ENCODE results near the gene IGBP1. TPM values are rescaled to one million over a fixed set of nuclear protein-coding genes. Genes with fewer than 3 reads are reported as not detected.
"Not testable (repeated sequence)": the region's sequence is repeated elsewhere in the genome, so short reads cannot be mapped to it uniquely, and the experiment has no call there.

Gene IGBP1
- total RNA-seq, 2 experiments from 2014 or later, result 43.1 to 46.2 TPM

DNA sequence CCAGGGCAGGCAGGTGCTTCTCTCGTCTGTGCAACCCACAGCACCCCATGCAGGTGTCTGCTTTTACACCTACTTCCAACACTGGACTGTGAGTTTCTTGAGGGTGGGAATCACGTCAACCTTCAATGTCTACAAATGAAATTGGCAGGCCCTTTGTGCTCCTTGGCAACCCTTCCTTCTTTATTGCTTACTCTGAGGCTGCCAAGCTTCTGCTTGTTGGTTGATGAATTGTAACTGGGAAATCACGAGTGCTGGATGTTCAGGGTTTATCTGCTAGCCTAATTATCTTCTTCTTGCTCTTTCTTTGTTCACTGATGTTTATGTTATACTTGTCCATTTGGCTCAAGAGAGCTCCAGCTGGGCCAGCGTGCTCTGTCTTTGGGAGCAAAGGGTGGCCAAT lies 41.5 kb downstream of the IGBP1 start:
- no peak overlapping the region for H3K27ac Mint-ChIP-seq
- ATAC-seq (no peak), DNase-seq (no peak)
- no peaks in the 10 kb centered on the region for H3K27me3 Mint-ChIP-seq
- H3K36me3 Mint-ChIP-seq, result no peaks in the 10 kb centered on the region
- no peaks in the 10 kb centered on the region for H3K9me3 Mint-ChIP-seq (ENCODE audit: low read depth)
- H3K4me1 Mint-ChIP-seq, result peaks cover 27% of the 10 kb centered on the region
- no peak overlapping the region for H3K4me3 Mint-ChIP-seq
- CTCF ChIA-PET, result no interaction called here

DNA sequence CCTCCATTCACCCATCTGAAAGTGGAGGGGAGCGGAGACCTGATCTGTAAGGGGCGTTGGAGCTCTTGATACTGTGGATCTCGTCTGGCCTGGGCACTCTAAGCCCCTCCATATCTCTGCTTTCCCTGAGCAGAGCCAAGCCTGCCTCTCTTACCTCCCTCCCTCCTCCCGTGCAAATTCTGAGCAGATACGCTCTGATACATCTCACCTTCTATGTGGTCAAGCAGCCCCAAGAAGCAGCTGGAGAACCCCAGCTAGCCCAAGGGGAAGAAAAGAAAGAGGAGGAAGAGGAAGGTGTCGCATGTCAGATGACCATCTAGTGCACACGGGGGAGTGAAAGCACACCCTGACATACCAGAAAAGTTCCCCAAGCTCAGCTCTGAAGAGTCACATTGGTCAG lies 42.1 kb downstream of the IGBP1 start:
- no peak for ATAC-seq
- CTCF ChIA-PET, result no interaction called here
- H3K9me3 Mint-ChIP-seq (ENCODE audit: low read depth), result no peaks in the 10 kb centered on the region
- peaks cover 27% of the 10 kb centered on the region for H3K4me1 Mint-ChIP-seq
- no peak overlapping the region for H3K4me3 Mint-ChIP-seq
- no peaks in the 10 kb centered on the region for H3K27me3 Mint-ChIP-seq
- H3K36me3 Mint-ChIP-seq, result no peaks in the 10 kb centered on the region
- H3K27ac Mint-ChIP-seq, result no peak overlapping the region
- DNase-seq, result no peak

DNA sequence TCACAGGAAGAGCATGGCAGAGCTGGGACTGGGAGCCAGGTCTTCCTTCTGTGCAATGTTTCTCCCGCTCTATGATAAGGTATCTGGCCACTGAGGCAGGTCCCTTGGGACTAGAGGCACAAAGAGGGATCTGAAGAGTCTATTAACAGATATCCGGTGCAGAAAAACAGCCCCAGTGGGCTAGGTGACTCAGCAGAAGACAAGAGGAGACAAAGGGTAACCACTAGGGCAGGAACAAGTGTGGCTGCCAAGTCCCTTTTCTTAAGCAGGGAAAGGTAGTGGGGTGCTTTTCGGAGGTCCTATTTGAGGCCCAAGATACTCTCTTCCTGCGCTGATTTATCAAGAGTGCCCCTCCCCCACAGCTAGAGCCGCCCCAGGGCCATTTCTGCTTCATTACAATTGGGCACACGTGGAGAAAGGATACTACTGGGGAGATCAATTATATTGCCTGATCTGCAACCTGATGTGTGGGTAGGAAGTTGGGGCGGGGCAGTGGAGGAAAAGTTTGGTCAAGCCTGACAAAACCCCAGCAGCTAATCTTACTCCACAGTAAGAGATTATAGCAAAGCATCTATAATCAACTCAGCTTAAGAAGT lies 43.8 kb downstream of the IGBP1 start, which contains the start of gene DGAT2L6:
Gene DGAT2L6, plus strand, starts transcription at position 546 of the 596 bp plus-strand sequence. CDS start 100 bp downstream, outside the sequence.
- peak within 1 kb of the TSS; percentile 46 for H3K27ac Mint-ChIP-seq
- peaks cover 3% of the 10 kb centered on the region for H3K27me3 Mint-ChIP-seq
- CTCF ChIA-PET, result interaction anchor here (0.5 to 1.0 kb wide), 2 partner anchors 44 to 61 kb away, joined by 3 read pairs; partner anchors contain the start of gene IGBP1
- peaks cover 27% of the 10 kb centered on the region for H3K4me1 Mint-ChIP-seq
- no peak within 1 kb of the TSS for H3K4me3 Mint-ChIP-seq
- no peaks in the 10 kb centered on the region for H3K36me3 Mint-ChIP-seq
- ATAC-seq (peak; percentile 49), DNase-seq (peak; percentile 41)
- no peaks in the 10 kb centered on the region for H3K9me3 Mint-ChIP-seq (ENCODE audit: low read depth)

DNA sequence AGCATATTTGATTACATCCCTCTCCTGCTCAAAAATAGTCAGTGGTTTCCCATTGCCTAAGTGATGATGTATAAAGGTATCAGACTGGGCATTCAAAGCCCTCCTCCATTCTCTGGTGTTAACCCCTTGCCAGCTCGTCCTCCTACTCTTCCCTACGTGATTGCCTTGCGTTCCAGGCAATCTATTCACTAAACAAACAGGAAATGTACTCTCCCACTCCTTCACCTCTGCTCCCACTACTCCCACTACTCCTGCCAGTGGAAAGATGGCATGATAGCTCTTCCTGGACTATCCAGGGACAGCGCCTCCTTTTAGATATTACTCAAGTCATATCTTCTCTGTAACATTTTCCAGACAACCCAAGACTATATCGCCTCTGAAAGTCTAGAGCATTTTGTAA lies 49.8 kb downstream of the IGBP1 start:
- no peak for DNase-seq
- H3K27ac Mint-ChIP-seq, result no peak overlapping the region
- no peaks in the 10 kb centered on the region for H3K36me3 Mint-ChIP-seq
- CTCF ChIA-PET, result no interaction called here
- no peak overlapping the region for H3K4me3 Mint-ChIP-seq
- peaks cover 17% of the 10 kb centered on the region for H3K27me3 Mint-ChIP-seq
- peaks cover 8% of the 10 kb centered on the region for H3K4me1 Mint-ChIP-seq
- no peak for ATAC-seq
- H3K9me3 Mint-ChIP-seq (ENCODE audit: low read depth), result no peaks in the 10 kb centered on the region

DNA sequence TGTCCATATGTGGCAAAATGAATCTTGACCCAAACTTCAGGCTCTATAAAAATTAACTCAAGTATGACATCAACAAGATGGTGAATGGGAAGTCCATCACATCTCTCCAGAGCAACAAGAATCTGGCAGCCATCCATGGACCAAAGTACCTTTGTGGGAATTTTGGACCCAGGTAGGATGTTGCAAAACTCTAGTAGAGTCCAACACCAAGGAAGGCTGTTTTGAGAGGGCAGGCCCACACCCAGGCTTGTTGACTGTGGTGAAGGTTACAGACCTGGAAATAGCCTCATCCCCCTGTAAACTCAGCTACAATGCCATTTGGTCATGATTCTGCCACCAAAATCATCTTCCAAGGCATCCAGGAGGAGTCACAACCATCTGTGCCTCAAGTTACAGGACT lies 57.0 kb downstream of the IGBP1 start:
- Mint-ChIP-seq H3K27ac (no peak overlapping the region), H3K9me3 (ENCODE audit: low read depth) (no peaks in the 10 kb centered on the region), H3K4me1 (no peaks in the 10 kb centered on the region), H3K27me3 (peaks cover 27% of the 10 kb centered on the region), H3K4me3 (no peak overlapping the region), H3K36me3 (no peaks in the 10 kb centered on the region)
- no peak for DNase-seq
- no peak for ATAC-seq
- CTCF ChIA-PET, result no interaction called here

DNA sequence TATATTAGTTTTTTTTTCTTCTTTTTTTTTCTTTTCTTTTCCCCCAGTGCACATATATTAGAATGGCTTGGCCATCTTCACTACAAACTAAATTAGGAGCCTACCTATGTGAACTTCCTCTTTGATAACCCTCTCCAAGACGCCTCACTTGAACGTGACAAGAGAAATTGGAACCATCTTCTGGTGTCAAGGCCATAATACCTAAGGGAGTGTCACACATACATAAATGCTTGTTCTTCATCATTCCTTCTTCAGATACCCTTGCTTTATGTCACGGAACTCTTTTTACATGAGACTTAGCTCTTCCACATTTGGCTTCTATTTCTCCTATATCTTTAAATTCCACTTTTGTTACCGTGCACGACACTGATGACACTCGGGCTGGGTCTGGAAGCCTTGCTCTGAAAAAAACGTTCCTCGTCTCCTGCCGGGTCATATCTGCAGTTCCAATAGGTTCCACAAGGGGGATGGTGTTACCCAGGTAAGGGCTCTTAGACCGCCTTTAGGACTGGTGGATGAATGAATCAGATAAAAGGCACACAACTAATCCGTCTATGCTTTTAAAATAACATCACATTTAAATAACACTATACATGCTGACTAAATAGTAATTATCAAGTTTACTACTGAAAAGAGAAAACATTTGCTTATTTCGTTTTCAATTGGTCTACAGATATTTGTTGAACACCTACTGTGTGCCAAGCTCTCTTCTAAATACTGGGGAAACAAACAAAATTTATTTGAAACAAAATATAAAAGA lies 63.9 kb downstream of the IGBP1 start:
- Mint-ChIP-seq H3K4me1 (peaks cover 7% of the 10 kb centered on the region), H3K27ac (no peak overlapping the region), H3K9me3 (ENCODE audit: low read depth) (no peaks in the 10 kb centered on the region), H3K27me3 (peaks cover 17% of the 10 kb centered on the region), H3K4me3 (no peak overlapping the region), H3K36me3 (no peaks in the 10 kb centered on the region)
- ATAC-seq (peak; percentile 74), DNase-seq (peak; percentile 70)
- CTCF ChIA-PET, result interaction anchor here (1.5 kb wide), 1 partner anchor 235 kb away, joined by 3 read pairs; no protein-coding TSS in a partner anchor

DNA sequence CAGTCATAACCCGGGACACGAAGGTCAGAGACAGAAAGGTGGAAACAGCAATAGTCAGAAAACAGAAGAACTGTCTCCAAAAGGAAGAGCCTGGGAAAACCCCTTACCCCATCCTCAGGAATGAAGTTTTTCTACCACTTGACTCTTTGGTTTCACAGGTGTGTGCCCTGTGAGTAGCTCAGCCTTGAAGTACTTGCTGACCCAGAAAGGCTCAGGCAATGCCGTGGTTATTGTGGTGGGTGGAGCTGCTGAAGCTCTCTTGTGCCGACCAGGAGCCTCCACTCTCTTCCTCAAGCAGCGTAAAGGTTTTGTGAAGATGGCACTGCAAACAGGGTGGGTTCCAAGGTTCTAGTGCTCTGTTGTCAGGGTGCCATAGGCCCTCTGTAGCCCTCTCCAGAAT lies 68.5 kb downstream of the IGBP1 start:
- peaks cover 6% of the 10 kb centered on the region for H3K27me3 Mint-ChIP-seq
- no peak for DNase-seq
- H3K4me3 Mint-ChIP-seq, result no peak overlapping the region
- H3K4me1 Mint-ChIP-seq, result peaks cover 7% of the 10 kb centered on the region
- no peaks in the 10 kb centered on the region for H3K36me3 Mint-ChIP-seq
- no peak for ATAC-seq
- CTCF ChIA-PET, result no interaction called here
- H3K27ac Mint-ChIP-seq, result no peak overlapping the region
- no peaks in the 10 kb centered on the region for H3K9me3 Mint-ChIP-seq (ENCODE audit: low read depth)

DNA sequence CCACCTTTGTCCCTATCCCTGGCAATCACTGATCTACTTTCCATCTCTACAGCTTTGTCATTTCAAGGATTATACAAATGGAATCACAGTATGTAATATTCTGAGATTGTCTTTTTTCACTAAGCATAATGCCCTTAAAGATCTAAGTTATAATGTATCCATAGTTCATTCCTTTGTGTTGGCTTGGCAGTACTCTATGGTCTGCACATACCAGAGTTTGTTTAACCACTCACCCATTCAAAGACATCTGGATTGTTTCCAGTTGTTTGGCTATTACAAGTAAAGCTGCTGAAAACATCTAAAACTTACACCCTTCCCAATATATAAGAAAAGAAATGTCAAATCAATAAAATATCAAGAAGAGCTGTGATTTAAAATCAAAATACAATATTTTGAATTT lies 75.2 kb downstream of the IGBP1 start:
- CTCF ChIA-PET, result no interaction called here
- no peaks in the 10 kb centered on the region for H3K4me1 Mint-ChIP-seq
- DNase-seq, result no peak
- H3K36me3 Mint-ChIP-seq, result no peaks in the 10 kb centered on the region
- H3K27me3 Mint-ChIP-seq, result peaks cover 8% of the 10 kb centered on the region
- no peak overlapping the region for H3K27ac Mint-ChIP-seq
- no peaks in the 10 kb centered on the region for H3K9me3 Mint-ChIP-seq (ENCODE audit: low read depth)
- ATAC-seq, result no peak
- H3K4me3 Mint-ChIP-seq, result no peak overlapping the region

DNA sequence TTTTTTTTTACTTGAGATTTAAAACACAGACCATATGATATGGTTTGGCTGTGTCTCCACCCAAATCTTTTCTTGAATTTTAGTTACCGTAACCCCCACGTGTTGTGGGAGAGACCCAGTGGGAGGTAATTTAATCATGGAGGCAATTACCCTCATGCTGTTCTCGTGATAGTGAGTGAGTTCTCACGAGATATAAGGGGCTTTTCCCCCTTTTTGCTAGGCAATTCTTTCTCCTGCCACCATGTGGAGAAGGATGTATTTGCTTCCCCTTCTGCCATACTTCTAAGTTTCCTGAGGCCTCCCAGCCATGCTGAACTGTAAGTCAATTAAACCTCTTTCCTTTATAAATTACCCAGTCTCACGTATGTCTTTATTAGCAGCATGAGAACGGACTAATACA lies 76.3 kb downstream of the IGBP1 start:
- ATAC-seq; H3K4me3 Mint-ChIP-seq; H3K27ac Mint-ChIP-seq; CTCF ChIA-PET; H3K36me3 Mint-ChIP-seq; H3K4me1 Mint-ChIP-seq; DNase-seq; H3K9me3 Mint-ChIP-seq (ENCODE audit: low read depth); H3K27me3 Mint-ChIP-seq: not testable (repeated sequence)

Other genes with a start within 250 kb of the IGBP1 start
- gene AWAT2, start 83.5 kb upstream of the IGBP1 start, total RNA-seq, result not detected
- gene OTUD6A, start 71.0 kb upstream of the IGBP1 start, total RNA-seq, result not detected
- gene DGAT2L6, start 44.0 kb downstream of the IGBP1 start, total RNA-seq, result not detected
- gene AWAT1, start 101.2 kb downstream of the IGBP1 start, total RNA-seq, result not detected
- under 1 TPM in 1 of 2 experiments, not detected in 1; 0.23 TPM for gene P2RY4, start 126.8 kb downstream of the IGBP1 start, total RNA-seq
- not detected for gene ARR3, start 134.9 kb downstream of the IGBP1 start, total RNA-seq
- not detected for gene RAB41, start 148.7 kb downstream of the IGBP1 start, total RNA-seq
- 10 to 100 TPM; 30.8 to 34.1 TPM for gene PDZD11, start 156.5 kb downstream of the IGBP1 start, total RNA-seq
- 10 to 100 TPM; 41.0 to 44.7 TPM for gene KIF4A, start 156.7 kb downstream of the IGBP1 start, total RNA-seq

All from activated CD8-positive, alpha-beta memory T cell treated with anti-CD3 and anti-CD28 coated beads, Interleukin-2, amount 10 ng/mL, durations not matched to agents 7 days and 5 days (primary cell).